ENCODE results near the gene SLC38A8. TPM values are rescaled to one million over a fixed set of nuclear protein-coding genes. Genes with fewer than 3 reads are reported as not detected.

The SLC38A8 gene
- polyA plus RNA-seq, 5 donors: not detected

DNA sequence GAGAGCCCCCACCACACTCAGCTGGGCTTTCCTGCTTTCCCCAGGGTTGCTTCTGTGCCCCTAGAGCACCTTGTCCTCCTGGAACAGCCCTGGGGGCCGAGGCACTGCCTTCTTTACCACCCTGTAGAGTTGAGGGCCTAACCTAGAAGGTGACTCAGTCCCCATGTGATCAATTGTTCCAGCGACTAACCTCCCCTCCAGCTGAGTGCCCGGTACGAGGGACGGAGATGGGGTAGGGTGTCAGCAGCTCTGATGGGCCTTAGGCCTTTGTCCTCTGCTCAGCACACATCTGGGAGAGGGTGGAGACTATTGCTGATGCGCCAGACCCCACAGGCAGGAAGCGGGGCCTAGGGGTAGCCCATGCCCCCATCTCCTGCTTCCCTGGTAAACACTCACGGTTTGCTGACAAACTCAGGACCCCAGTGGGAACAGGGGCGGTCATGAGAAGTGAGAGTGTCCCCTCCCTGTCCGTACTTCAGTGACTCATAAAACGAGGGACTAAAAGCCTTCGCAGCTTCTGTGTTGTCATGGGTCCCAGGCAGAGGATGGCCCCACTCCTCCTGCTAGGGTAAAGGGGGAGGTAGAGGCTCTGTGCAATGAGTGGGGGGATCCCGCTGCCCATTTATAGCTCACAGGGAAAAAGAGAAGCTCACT lies 41.5 kb downstream of the SLC38A8 start:
- DNase-seq: no peak

- DNase-seq: no peak
Observed at GRCh38 chr16:83998091-83998490, 44.5 kb downstream of the SLC38A8 start.

DNA sequence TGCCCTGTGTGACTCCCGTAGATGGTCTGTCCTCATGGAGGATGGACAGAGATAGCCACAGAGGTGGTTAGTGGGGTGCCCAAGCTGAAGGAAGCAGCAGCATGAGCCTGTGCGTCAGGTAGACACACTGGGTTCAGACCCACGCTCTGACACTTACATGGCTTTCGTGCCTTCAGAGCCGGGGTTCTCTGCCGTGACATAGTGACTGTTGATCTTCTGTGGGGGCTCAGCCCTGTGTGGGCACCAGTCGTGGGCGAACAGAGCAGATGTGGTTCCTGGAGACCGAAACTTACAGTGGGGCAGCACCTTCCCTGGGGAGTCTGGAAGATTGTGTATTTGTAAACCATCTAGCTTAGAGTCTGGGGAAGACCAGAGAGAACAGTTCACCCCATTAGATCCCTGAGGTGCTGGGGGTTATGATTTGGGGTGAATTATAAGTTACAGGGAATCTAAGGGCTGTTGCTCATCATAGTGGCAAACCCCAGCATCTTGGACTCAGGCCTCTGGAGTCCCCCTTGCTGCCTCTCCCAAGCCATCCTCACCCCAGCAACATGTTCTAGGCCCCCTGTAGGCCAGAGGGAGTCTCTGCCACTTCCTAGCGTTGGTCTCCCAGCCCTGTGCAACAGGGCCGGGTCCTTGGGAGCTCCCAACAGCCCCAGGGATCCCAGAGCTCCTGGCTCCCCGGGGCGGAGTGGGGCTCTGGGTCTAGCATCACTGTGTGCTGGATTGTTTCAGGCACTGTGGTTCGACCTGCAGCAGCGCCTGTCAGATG lies 45.9 kb downstream of the SLC38A8 start:
- no peak for DNase-seq

DNA sequence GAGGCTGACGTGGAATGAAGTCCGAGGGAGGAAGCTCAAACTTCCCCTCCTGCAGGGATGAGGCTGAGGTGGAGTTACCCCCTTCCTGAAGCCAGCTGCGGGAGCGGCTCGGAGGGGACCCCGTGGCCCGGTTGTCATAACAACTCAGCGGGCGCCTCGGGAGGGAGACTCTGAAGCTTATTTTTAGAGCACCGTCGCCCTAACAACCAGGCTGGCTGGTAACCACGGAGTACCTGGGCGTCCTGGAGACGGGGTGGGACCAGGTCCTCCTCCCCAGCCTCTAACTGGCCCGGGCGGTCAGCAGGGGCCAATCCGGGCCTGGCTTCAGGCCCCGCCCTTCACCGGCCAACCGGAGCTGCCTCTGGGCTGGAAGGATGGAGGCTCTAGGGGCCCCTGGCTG lies 46.8 kb downstream of the SLC38A8 start:
- DNase-seq: peak; percentile 15 to 20

- DNase-seq: no peak
Observed at GRCh38 chr16:83994703-83995102, 47.9 kb downstream of the SLC38A8 start.

GRCh38 chr16:83994087-83994486 lies 48.5 kb downstream of the SLC38A8 start:
- DNase-seq: no peak

GRCh38 chr16:83992624-83993023 lies 50.0 kb downstream of the SLC38A8 start:
- DNase-seq: no peak

- no peak for DNase-seq
Observed at GRCh38 chr16:83990492-83990891, 52.1 kb downstream of the SLC38A8 start.

DNA sequence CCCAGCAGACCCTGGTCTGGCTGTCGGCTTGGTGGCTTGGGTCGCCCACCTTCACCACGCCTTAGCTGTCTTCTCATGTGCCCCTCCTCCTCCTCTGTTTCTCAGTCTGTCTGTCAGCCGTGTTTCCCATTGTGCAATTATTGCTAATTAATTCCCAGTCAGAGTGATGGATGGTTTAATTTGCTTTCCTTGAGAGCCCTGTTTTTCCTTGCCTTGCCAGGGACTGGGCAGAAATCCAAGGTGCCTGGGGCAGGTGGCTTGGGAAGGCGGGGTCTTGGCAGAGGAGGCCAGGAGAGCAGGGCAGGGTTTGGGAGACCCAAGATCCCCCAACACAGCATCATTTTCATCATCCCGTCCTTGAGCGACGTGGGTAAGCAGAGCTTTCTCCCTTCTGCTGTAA lies 53.3 kb downstream of the SLC38A8 start:
- DNase-seq: no peak

DNA sequence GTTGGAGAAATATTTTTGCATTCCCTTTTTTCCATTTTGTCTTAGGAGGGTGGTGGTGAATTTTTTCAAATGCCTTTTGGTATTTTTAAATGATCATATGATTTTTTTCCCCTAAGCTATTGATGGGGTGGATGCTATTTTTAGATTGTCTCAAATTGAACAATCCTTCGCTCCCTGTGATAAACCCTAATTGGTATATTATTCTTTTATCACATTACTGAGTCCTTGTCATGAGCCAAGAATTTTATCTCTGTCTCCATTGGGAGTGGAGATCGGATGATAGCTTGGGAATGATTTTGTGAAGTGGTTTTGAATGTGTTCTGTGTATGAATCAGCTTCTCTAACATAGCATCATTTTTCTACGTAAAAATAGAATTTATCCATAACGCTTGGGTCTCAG lies 59.1 kb downstream of the SLC38A8 start:
- DNase-seq: no peak

DNA sequence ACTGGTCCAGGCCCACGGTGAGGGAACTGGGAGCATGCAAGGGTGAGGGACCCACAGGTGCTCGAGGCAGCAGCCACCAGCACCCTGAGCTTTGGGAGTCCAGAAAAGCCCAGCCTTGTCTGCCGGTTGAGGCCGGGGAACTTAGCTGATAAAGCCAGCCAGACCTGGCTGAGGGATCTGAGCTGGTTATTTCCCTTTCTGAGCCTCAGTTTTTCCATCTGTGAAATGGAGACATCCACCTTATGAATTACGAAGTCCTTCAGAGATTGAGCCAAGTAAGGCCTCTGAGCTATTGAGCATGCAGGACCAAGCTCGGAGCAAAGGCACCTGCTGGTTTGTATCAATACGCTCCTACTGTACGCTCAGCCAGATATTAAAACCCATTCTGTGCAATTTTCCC lies 60.8 kb downstream of the SLC38A8 start:
- DNase-seq: no peak

- no peak for DNase-seq
Observed at GRCh38 chr16:83980794-83981193, 61.8 kb downstream of the SLC38A8 start.

GRCh38 chr16:83979441-83979840 lies 63.2 kb downstream of the SLC38A8 start:
- no peak for DNase-seq

DNA sequence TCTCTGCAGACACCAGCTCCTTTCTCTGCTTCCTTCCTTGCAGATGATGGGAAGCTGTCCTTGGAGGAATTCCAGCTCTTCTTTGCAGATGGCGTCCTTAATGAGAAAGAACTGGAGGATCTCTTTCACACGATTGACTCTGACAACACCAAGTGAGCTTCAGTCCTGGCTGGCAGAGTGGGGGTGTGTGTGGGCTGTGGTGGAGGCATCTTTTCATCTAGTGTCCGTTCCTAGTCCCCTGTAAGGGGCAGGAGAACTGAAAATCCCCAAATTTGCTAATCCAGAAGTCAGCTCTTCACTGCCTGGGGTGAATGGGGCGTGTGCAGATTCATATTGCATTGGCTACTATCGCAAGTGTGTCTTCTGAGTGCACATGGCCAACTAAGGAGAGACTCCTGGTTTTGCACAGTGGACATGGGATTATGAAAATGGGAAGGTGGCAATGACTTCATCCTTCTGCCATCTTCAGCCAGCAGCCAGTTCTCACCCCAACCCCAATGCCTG lies 64.1 kb downstream of the SLC38A8 start:
- no peak for DNase-seq

DNA sequence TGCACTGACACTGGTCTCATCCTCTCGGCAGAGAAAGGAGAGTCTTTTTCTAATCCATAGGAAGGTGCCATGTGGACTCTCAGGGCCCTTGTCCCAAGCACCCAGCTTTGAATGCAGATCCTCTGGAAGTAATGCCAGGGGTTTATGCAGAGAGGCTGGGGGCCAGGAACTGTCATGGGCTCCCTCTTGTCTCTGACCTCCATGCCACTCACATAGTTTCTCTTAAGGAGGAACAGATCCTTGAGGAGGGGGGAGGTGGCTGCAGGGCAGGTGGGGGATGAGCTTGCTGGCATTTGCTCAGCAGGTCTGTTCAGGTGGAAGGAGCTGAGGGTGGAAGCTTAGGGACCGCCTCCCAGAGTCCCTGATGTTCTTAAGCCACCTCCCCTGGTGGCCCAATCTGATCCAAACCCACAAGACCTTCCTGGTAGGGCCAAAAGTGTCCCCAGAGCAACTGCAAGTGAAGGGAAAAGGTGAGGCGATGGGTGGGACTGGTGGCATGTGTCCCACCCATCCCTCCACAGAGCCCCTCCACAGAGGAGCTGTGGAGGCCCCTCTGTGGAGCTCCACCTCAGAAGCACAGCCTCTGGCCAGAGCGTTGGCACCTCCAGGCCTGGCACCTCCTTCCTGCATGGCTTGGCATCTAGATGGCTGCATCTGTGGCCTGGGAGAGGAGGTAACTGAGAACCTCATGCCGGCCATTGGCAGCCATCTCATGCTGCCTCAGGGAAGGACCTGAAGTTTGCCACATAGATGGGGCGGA lies 65.4 kb downstream of the SLC38A8 start:
- no peak for DNase-seq

- no peak for DNase-seq
Observed at GRCh38 chr16:83975590-83976260, 66.9 kb downstream of the SLC38A8 start.

GRCh38 chr16:83974475-83974874 lies 68.1 kb downstream of the SLC38A8 start:
- no peak for DNase-seq

DNA sequence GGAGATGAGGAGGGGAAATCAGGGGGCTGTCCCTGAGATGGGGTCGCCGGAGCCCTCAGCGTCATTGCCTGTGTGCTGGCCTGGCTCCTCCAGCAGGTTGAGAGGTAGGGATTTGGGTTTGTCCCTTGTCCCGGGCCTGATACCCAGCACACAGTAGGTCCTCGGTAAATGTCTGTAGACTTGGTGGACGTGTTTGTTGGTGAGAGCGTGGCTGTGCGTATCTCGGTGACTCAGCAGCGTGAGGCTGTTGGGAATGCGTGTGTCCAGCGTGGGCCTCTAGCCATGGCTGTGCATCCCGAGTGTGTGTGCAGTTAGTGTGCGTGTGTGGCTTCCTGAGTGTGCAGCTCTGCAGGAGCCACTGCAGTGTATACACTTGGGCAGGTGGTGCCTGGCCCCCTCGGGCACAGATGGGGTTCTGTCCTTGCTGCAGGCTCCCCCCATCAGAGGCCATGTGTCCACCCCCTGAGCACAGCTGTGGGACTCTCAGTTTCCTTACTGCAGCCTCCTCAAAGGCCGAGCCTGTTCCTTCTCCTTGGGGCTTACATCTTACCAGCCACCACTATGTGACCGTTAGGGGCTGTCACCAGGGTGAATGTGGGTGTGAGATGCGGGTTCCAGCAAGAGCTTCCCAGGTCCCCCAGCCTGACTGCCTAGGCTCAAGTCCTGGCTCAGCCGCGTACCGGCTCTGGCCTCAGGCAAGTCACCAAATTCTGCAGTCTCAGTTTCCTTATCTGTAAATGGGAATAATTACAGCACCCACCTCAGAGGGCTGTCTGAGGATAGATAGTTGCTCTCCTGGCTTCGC lies 68.8 kb downstream of the SLC38A8 start:
- no peak for DNase-seq

DNA sequence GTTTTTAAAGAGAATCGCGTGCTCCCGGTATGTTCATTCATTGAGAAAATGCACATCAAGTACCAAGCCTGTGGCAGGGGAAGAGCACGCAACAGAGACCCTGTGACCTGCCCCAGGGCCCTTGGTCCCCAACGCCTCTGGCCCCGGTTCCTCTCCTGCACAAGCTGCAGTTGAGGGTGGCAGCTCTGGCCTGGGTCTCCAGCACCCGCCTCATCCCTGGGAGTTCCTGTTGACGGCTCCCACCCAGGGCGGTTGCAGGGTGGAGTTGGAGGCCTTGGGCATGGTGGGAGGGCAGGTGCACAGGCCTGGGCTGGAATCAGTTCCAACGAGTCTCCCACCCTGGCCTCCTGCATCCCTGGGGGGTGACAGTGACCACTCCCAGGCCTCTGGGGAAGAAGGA lies 69.5 kb downstream of the SLC38A8 start:
- no peak for DNase-seq

- no peak for DNase-seq
Observed at GRCh38 chr16:83972256-83973008, 70.2 kb downstream of the SLC38A8 start.
